HEK293 (cell line): ENCODE results near the gene CITED1.

Source experiments
- CTCF ChIA-PET: fragments of 350-600 bp; formaldehyde crosslinking; extraction: SDS; loops from one replicate; lab custom pipeline; 2021; ENCODE audit warnings: antibody characterized with exemption; lab: Yijun Ruan, JAX
- POLR2A ChIA-PET: fragments of 300-600 bp; formaldehyde crosslinking; extraction: SDS; loops from one replicate; lab custom pipeline; 2020; ENCODE audit warnings: antibody characterized with exemption, inconsistent platforms; lab: Yijun Ruan, JAX
- H3K27ac ChIP-seq: fragments of 200-500 bp; sonication (Bioruptor generic); 2 replicates; pipeline ENCODE4 v1.5.1; 2014; ENCODE audit warnings: low read depth, low read length, control low read depth, inconsistent platforms; ENCODE audit errors: extremely low read depth
- H3K36me3 ChIP-seq, 2 experiments: fragments of 200-500 bp in 1 of 2; sonication (Bioruptor generic) in 1 of 2; 1 replicate in 1 of 2; 2 replicates in 1 of 2; pipeline ENCODE4 v1.5.1; 2014 to 2017; ENCODE audit warnings: inconsistent platforms in 2 of 2, low read length in 2 of 2; ENCODE audit not compliant: control insufficient read depth in 2 of 2, insufficient read depth in 1 of 2
- H3K4me1 ChIP-seq: fragments of 200-500 bp; sonication (Bioruptor generic); 2 replicates; pipeline ENCODE4 v1.5.1; 2014; ENCODE audit warnings: mild to moderate bottlenecking, low read length, inconsistent platforms; ENCODE audit not compliant: control insufficient read depth, insufficient read depth
- H3K4me3 ChIP-seq: 2 replicates; pipeline ENCODE4 v1.5.1; 2011; ENCODE audit warnings: low read depth, mild to moderate bottlenecking, control low read depth, low read length, moderate library complexity
- H3K9me3 ChIP-seq: fragments of 200-500 bp; sonication (Bioruptor generic); 2 replicates; pipeline ENCODE4 v1.5.1; 2014; ENCODE audit warnings: low read depth, low read length, inconsistent platforms; ENCODE audit not compliant: control insufficient read depth, insufficient read depth
- GLI2 ChIP-seq: fragments of 450-650 bp; formaldehyde crosslinking; IDR thresholded peaks from 2 replicates; pipeline ENCODE4; 2017; ENCODE audit warnings: missing biosample characterization, missing genetic modification characterization, low read depth, borderline replicate concordance
- ZBTB8A ChIP-seq: fragments of 450-650 bp; formaldehyde crosslinking; IDR thresholded peaks from 2 replicates; pipeline ENCODE4 v1.5.1; 2016; ENCODE audit warnings: missing biosample characterization, missing genetic modification characterization
- ZNF133 ChIP-seq: fragments of 450-650 bp; formaldehyde crosslinking; IDR thresholded peaks from 2 replicates; pipeline ENCODE4 v1.5.1; 2016; ENCODE audit warnings: missing biosample characterization, missing genetic modification characterization
- ZNF184 ChIP-seq: fragments of 450-650 bp; IDR thresholded peaks from 2 replicates; pipeline ENCODE4 v1.5.1; 2018; ENCODE audit warnings: missing biosample characterization, mild to moderate bottlenecking, missing genetic modification characterization
- ZNF211 ChIP-seq: fragments of 450-650 bp; formaldehyde crosslinking; IDR thresholded peaks from 2 replicates; pipeline ENCODE4 v1.5.1; 2016; ENCODE audit warnings: low read depth, missing biosample characterization, missing genetic modification characterization
- ZNF350 ChIP-seq: fragments of 450-650 bp; formaldehyde crosslinking; IDR thresholded peaks from 2 replicates; pipeline ENCODE4 v1.5.0; 2017; ENCODE audit warnings: missing biosample characterization, mild to moderate bottlenecking, missing genetic modification characterization
- ZNF423 ChIP-seq: fragments of 450-650 bp; formaldehyde crosslinking; IDR thresholded peaks from 2 replicates; pipeline ENCODE4 v1.5.1; 2016; ENCODE audit warnings: missing biosample characterization, missing genetic modification characterization
- ZNF48 ChIP-seq: fragments of 450-650 bp; formaldehyde crosslinking; IDR thresholded peaks from 2 replicates; pipeline ENCODE4 v1.5.1; 2016; ENCODE audit warnings: missing biosample characterization, missing genetic modification characterization
- ZNF514 ChIP-seq: fragments of 450-650 bp; formaldehyde crosslinking; IDR thresholded peaks from 2 replicates; pipeline ENCODE4 v1.5.1; 2016; ENCODE audit warnings: missing biosample characterization, missing genetic modification characterization
- ZNF549 ChIP-seq: fragments of 450-650 bp; IDR thresholded peaks from 2 replicates; pipeline ENCODE4 v1.5.1; 2018; ENCODE audit warnings: missing biosample characterization, missing genetic modification characterization, mild to moderate bottlenecking, inconsistent platforms, moderate library complexity
- ZNF555 ChIP-seq: fragments of 450-650 bp; formaldehyde crosslinking; conservative IDR thresholded peaks from 2 replicates; pipeline ENCODE4 v1.5.1; 2017; ENCODE audit warnings: missing biosample characterization, mild to moderate bottlenecking, missing genetic modification characterization, inconsistent platforms
- ZNF560 ChIP-seq: fragments of 450-650 bp; formaldehyde crosslinking; IDR thresholded peaks from 2 replicates; pipeline ENCODE4 v1.5.1; 2017; ENCODE audit warnings: missing biosample characterization, missing genetic modification characterization, borderline replicate concordance
- ZNF561 ChIP-seq: fragments of 450-650 bp; IDR thresholded peaks from 2 replicates; pipeline ENCODE4 v1.5.1; 2018; ENCODE audit warnings: missing biosample characterization, missing genetic modification characterization, borderline replicate concordance
- ZNF670 ChIP-seq: fragments of 450-650 bp; formaldehyde crosslinking; IDR thresholded peaks from 2 replicates; pipeline ENCODE4 v1.5.1; 2016; ENCODE audit warnings: missing biosample characterization, missing genetic modification characterization, low read depth
- ZNF677 ChIP-seq: fragments of 450-650 bp; IDR thresholded peaks from 2 replicates; pipeline ENCODE4 v1.5.0; 2018; ENCODE audit warnings: missing biosample characterization, mild to moderate bottlenecking, missing genetic modification characterization, moderate library complexity
- ZNF768 ChIP-seq: fragments of 450-650 bp; formaldehyde crosslinking; IDR thresholded peaks from 2 replicates; pipeline ENCODE4 v1.5.1; 2018; ENCODE audit warnings: missing biosample characterization, mild to moderate bottlenecking, missing genetic modification characterization
- TF ChIP-seq, protein P1 (sequence below): fragments of 450-650 bp; formaldehyde crosslinking; IDR thresholded peaks from 2 replicates; pipeline ENCODE4; 2016; ENCODE audit warnings: missing biosample characterization, missing genetic modification characterization
- TF ChIP-seq, protein P2 (sequence below): fragments of 450-650 bp; formaldehyde crosslinking; IDR thresholded peaks from 2 replicates; pipeline ENCODE4 v1.5.1; 2016; ENCODE audit warnings: missing biosample characterization, missing genetic modification characterization
- TF ChIP-seq, protein P3 (sequence below): fragments of 450-650 bp; formaldehyde crosslinking; IDR thresholded peaks from 2 replicates; pipeline ENCODE4 v1.5.1; 2016; ENCODE audit warnings: missing biosample characterization, missing genetic modification characterization
- TF ChIP-seq, protein P4 (sequence below): fragments of 450-650 bp; formaldehyde crosslinking; IDR thresholded peaks from 2 replicates; pipeline ENCODE4 v1.5.1; 2016; ENCODE audit warnings: missing biosample characterization, missing genetic modification characterization
- TF ChIP-seq, protein P5 (sequence below): fragments of 450-650 bp; IDR thresholded peaks from 2 replicates; pipeline ENCODE4 v1.5.1; 2018; ENCODE audit warnings: missing biosample characterization, missing genetic modification characterization
- TF ChIP-seq, protein P6 (sequence below): fragments of 450-650 bp; formaldehyde crosslinking; IDR thresholded peaks from 2 replicates; pipeline ENCODE4 v1.5.1; 2016; ENCODE audit warnings: missing biosample characterization, missing genetic modification characterization, low read depth
- TF ChIP-seq, protein P7 (sequence below): fragments of 450-650 bp; formaldehyde crosslinking; IDR thresholded peaks from 2 replicates; pipeline ENCODE4 v1.5.1; 2016; ENCODE audit warnings: missing biosample characterization, missing genetic modification characterization

The CITED1 gene

DNA sequence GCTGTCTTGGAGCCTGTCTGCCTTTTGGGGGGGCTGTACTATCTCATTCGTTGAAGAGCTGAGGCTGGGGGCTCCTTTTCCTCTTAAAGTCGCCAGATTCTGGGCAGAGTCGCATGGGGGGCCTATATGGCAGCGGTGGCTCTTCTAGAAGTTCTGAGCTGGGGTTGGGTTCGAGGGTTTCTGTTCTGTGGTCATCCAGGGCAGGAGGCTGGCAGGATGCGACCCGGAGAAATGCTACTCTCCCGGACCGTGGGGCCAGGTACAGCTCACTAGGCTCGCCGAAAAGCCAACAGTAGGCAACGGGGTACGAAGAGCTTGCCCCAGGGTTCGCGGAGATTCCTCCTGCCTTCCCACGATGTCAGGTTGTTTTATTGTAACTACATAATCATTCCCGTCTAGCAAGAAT is 1.9 kb upstream of the CITED1 start:
- TF ChIP-seq ZNF677 (tag by site-specific recombination) (no peak), ZNF350 (tag by site-specific recombination) (no peak), ZNF768 (tag by site-specific recombination) (no peak), ZNF133 (no peak), ZNF549 (tag by site-specific recombination) (no peak), ZNF560 (tag by site-specific recombination) (no peak), ZNF514 (tag by site-specific recombination) (no peak), ZNF670 (tag by site-specific recombination) (no peak), ZNF184 (tag by site-specific recombination) (no peak), ZNF423 (tag by site-specific recombination) (no peak), ZNF555 (tag by site-specific recombination) (no peak)
- TF ChIP-seq, protein P1, sequence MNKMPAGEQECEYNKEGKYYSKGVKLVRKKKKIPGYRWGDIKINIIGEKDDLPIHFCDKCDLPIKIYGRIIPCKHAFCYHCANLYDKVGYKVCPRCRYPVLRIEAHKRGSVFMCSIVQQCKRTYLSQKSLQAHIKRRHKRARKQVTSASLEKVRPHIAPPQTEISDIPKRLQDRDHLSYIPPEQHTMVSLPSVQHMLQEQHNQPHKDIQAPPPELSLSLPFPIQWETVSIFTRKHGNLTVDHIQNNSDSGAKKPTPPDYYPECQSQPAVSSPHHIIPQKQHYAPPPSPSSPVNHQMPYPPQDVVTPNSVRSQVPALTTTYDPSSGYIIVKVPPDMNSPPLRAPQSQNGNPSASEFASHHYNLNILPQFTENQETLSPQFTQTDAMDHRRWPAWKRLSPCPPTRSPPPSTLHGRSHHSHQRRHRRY (tag by site-specific recombination): no peak
- TF ChIP-seq, protein P2, sequence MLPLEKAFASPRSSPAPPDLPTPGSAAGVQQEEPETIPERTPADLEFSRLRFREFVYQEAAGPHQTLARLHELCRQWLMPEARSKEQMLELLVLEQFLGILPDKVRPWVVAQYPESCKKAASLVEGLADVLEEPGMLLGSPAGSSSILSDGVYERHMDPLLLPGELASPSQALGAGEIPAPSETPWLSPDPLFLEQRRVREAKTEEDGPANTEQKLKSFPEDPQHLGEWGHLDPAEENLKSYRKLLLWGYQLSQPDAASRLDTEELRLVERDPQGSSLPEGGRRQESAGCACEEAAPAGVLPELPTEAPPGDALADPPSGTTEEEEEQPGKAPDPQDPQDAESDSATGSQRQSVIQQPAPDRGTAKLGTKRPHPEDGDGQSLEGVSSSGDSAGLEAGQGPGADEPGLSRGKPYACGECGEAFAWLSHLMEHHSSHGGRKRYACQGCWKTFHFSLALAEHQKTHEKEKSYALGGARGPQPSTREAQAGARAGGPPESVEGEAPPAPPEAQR (tag by site-specific recombination): no peak
- TF ChIP-seq, protein P3, sequence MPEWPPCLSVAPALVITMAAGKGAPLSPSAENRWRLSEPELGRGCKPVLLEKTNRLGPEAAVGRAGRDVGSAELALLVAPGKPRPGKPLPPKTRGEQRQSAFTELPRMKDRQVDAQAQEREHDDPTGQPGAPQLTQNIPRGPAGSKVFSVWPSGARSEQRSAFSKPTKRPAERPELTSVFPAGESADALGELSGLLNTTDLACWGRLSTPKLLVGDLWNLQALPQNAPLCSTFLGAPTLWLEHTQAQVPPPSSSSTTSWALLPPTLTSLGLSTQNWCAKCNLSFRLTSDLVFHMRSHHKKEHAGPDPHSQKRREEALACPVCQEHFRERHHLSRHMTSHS (tag by site-specific recombination): no peak
- POLR2A ChIA-PET: interaction anchor here (1.2 to 5.7 kb wide), 2 partner anchors 31 to 37 kb away, joined by 3 to 46 read pairs; partner anchors contain the start of gene RPS4X
- H3K4me3 ChIP-seq: no peak overlapping the region
- H3K27ac ChIP-seq: no peak overlapping the region; the same call in 1 of the 2 replicates
- H3K9me3 ChIP-seq: no peaks in the 10 kb centered on the region
- peaks cover 0 to 4% of the 10 kb centered on the region in 2 experiments; a peak in 1 of 3 replicates for H3K36me3 ChIP-seq
- CTCF ChIA-PET: no interaction called here
- H3K4me1 ChIP-seq: peaks cover 3% of the 10 kb centered on the region

DNA sequence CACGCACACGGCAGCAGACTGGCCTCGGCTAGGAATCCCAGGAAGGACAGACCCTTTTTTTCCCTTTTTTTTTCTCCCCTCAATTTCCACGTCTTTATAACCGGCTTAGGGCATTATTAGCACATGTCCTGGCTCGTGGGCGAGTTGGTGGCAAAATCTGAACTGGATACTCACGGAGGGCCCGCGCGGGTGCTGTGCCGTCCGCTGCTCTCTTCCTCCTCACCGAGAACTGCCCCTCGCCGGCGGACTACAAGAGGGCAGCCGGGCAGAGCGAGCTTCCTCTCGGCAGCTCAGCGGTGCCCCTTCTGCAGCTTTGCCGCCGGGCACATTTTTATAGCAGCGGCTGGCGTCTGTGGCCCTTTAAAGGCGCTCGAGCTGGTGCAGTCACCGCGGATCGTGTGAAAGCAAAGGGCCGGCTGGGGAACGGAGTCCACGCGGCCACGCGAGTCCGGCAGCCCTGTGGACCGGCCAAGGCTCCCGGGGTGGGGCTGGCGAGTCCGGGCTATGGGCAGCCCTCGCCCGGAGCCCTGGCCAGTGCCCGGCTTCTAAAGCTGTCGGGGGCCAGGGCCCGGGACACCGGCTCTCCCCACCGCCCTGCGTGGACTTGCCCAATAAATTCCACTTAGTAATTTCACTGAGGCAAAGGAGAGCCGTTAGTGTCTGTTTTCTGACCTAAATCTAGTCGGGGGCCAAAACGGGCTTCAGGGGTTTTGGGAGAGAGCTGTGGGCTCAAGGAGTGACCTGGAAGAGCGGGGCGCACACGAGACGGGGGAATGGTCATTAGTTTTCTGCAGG is 1.3 kb upstream of the CITED1 start:
- H3K27ac ChIP-seq: peak overlapping the region; percentile 10; the same call in 1 of the 2 replicates
- peak overlapping the region; percentile 49 for H3K4me3 ChIP-seq
- peaks cover 0 to 8% of the 10 kb centered on the region in 2 experiments; a peak in 1 of 3 replicates for H3K36me3 ChIP-seq
- ChIA-PET CTCF (interaction anchor here (0.7 to 0.9 kb wide), 2 partner anchors 30 to 220 kb away, joined by 3 to 4 read pairs; partner anchors contain the start of gene RPS4X), POLR2A (interaction anchor here (1.2 to 5.7 kb wide), 2 partner anchors 30 to 36 kb away, joined by 3 to 46 read pairs; partner anchors contain the start of gene RPS4X)
- H3K4me1 ChIP-seq: peaks cover 3% of the 10 kb centered on the region
- no peaks in the 10 kb centered on the region for H3K9me3 ChIP-seq
- peak; percentile 84 for TF ChIP-seq ZBTB8A (tag by site-specific recombination)
- TF ChIP-seq, protein P4, sequence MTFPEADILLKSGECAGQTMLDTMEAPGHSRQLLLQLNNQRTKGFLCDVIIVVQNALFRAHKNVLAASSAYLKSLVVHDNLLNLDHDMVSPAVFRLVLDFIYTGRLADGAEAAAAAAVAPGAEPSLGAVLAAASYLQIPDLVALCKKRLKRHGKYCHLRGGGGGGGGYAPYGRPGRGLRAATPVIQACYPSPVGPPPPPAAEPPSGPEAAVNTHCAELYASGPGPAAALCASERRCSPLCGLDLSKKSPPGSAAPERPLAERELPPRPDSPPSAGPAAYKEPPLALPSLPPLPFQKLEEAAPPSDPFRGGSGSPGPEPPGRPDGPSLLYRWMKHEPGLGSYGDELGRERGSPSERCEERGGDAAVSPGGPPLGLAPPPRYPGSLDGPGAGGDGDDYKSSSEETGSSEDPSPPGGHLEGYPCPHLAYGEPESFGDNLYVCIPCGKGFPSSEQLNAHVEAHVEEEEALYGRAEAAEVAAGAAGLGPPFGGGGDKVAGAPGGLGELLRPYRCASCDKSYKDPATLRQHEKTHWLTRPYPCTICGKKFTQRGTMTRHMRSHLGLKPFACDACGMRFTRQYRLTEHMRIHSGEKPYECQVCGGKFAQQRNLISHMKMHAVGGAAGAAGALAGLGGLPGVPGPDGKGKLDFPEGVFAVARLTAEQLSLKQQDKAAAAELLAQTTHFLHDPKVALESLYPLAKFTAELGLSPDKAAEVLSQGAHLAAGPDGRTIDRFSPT (tag by site-specific recombination): 0 out of 2 replicates have a peak, but pooled peaks have one; percentile 46
- TF ChIP-seq, protein P5, sequence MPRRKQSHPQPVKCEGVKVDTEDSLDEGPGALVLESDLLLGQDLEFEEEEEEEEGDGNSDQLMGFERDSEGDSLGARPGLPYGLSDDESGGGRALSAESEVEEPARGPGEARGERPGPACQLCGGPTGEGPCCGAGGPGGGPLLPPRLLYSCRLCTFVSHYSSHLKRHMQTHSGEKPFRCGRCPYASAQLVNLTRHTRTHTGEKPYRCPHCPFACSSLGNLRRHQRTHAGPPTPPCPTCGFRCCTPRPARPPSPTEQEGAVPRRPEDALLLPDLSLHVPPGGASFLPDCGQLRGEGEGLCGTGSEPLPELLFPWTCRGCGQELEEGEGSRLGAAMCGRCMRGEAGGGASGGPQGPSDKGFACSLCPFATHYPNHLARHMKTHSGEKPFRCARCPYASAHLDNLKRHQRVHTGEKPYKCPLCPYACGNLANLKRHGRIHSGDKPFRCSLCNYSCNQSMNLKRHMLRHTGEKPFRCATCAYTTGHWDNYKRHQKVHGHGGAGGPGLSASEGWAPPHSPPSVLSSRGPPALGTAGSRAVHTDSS (tag by site-specific recombination): 0 out of 2 replicates have a peak, but pooled peaks have one; percentile 39
- TF ChIP-seq, protein P6, sequence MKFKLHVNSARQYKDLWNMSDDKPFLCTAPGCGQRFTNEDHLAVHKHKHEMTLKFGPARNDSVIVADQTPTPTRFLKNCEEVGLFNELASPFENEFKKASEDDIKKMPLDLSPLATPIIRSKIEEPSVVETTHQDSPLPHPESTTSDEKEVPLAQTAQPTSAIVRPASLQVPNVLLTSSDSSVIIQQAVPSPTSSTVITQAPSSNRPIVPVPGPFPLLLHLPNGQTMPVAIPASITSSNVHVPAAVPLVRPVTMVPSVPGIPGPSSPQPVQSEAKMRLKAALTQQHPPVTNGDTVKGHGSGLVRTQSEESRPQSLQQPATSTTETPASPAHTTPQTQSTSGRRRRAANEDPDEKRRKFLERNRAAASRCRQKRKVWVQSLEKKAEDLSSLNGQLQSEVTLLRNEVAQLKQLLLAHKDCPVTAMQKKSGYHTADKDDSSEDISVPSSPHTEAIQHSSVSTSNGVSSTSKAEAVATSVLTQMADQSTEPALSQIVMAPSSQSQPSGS (tag by site-specific recombination): no peak
- no peak for TF ChIP-seq ZNF48 (tag by site-specific recombination)
- TF ChIP-seq ZNF561: peak; percentile 57; the same call in 1 of the 2 replicates
- no peak for TF ChIP-seq GLI2 (tag by site-specific recombination)
- TF ChIP-seq, protein P7, sequence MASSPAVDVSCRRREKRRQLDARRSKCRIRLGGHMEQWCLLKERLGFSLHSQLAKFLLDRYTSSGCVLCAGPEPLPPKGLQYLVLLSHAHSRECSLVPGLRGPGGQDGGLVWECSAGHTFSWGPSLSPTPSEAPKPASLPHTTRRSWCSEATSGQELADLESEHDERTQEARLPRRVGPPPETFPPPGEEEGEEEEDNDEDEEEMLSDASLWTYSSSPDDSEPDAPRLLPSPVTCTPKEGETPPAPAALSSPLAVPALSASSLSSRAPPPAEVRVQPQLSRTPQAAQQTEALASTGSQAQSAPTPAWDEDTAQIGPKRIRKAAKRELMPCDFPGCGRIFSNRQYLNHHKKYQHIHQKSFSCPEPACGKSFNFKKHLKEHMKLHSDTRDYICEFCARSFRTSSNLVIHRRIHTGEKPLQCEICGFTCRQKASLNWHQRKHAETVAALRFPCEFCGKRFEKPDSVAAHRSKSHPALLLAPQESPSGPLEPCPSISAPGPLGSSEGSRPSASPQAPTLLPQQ (tag by site-specific recombination): peak; percentile 98
- no peak for TF ChIP-seq ZNF211 (tag by site-specific recombination)
